Vagina (tissue), 2 donors: ENCODE results near the gene IL1RAPL1.

Experiments
- CTCF ChIP-seq, 3 experiments: fragments of 450-650 bp in 2 of 3; fragments of 200-600 bp in 1 of 3; sonication (generic) in 1 of 3; IDR thresholded peaks; one replicate each; pipeline ENCODE4 v1.5.1; 2017 to 2019; ENCODE audit warnings: antibody characterized with exemption in 3 of 3, mild to moderate bottlenecking in 2 of 3, moderate library complexity in 2 of 3
- POLR2A ChIP-seq, 2 donors: fragments of 450-650 bp; IDR thresholded peaks; one replicate each; pipeline ENCODE4 v1.6.1; 2017; ENCODE audit warnings: antibody characterized with exemption in 2 of 2, mild to moderate bottlenecking in 2 of 2, moderate library complexity in 2 of 2
- POLR2AphosphoS5 ChIP-seq, 2 donors: sonication (generic); formaldehyde crosslinking; IDR thresholded peaks; one replicate each; pipeline ENCODE4 v1.9.0; 2017; ENCODE audit warnings: antibody characterized with exemption in 2 of 2, mild to moderate bottlenecking in 2 of 2, low read depth in 1 of 2; ENCODE audit not compliant: insufficient read depth in 1 of 2

DNA sequence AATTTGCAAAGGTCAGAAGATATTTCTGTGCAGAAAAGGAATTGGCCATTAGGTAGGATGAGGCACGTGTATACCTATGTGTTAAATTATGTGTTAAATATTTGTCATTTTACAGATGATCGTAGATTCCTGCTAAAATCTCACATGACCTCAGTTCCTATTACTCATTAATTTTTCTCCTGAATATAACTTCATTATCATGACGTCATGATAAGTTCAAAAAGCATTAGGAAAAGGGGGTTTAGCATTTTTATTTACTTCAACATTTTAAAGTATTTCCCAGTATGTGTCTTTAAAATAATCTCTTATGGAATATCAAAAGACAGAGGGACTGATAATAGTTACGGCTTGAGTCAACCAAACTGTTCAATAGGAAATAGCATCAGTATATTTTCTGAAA is 372.8 kb downstream of the IL1RAPL1 start:
- TF ChIP-seq POLR2A (IDR thresholded peaks at IDR 0.05) = no peak
- TF ChIP-seq CTCF (IDR thresholded peaks at IDR 0.05) = no peak
- no peak for TF ChIP-seq POLR2AphosphoS5 (IDR thresholded peaks at IDR 0.05; ENCODE audit: insufficient read depth in 1 of 2, low read depth in 1 of 2)
